HepG2 (cell line): Measurements from ENCODE around the gene ADRM1. TPM values are rescaled to one million over a fixed set of nuclear protein-coding genes. Genes with fewer than 3 reads are reported as not detected.

Experiments used
- DPF2 ChIP-seq: sonication (generic); formaldehyde crosslinking; IDR thresholded peaks from 2 replicates; pipeline ENCODE4 v1.4.0; 2020; ENCODE audit warnings: mild to moderate bottlenecking, low read depth, missing genetic modification reagents, borderline replicate concordance
- FIP1L1 ChIP-seq: fragments of 200-400 bp; formaldehyde crosslinking; IDR thresholded peaks from 2 replicates; pipeline ENCODE4 v1.6.1; 2018; ENCODE audit warnings: low read depth, mild to moderate bottlenecking, low read length, moderate library complexity, borderline replicate concordance; ENCODE audit not compliant: insufficient read depth
- FOXK2 ChIP-seq: fragments of 450-650 bp; IDR thresholded peaks from 2 replicates; pipeline ENCODE4 v1.6.1; 2016
- GATA4 ChIP-seq: sonication (generic); IDR thresholded peaks from 2 replicates; pipeline ENCODE4 v1.6.1; 2016; ENCODE audit warnings: antibody characterized with exemption, low read depth, borderline replicate concordance
- HDAC2 ChIP-seq: sonication (generic); formaldehyde crosslinking; IDR thresholded peaks from 2 replicates; pipeline ENCODE4 v1.4.0; 2020; ENCODE audit warnings: missing genetic modification reagents
- HNRNPL ChIP-seq: fragments of 200-400 bp; formaldehyde crosslinking; IDR thresholded peaks from 2 replicates; pipeline ENCODE4 v1.6.1; 2017; ENCODE audit warnings: mild to moderate bottlenecking, low read depth, low read length
- HOXA7 ChIP-seq: sonication (generic); formaldehyde crosslinking; IDR thresholded peaks from 2 replicates; pipeline ENCODE4 v1.8.1; 2022; ENCODE audit warnings: mild to moderate bottlenecking, missing genetic modification reagents, moderate library complexity
- KDM5B ChIP-seq: sonication (generic); formaldehyde crosslinking; IDR thresholded peaks from 2 replicates; pipeline ENCODE4 v1.4.0; 2020; ENCODE audit warnings: missing genetic modification reagents, mild to moderate bottlenecking, borderline replicate concordance
- NFIB ChIP-seq: sonication (generic); formaldehyde crosslinking; IDR thresholded peaks from 2 replicates; pipeline ENCODE4 v1.9.0; 2021; ENCODE audit warnings: missing genetic modification reagents, mild to moderate bottlenecking, borderline replicate concordance
- NRL ChIP-seq: sonication (generic); formaldehyde crosslinking; IDR thresholded peaks from 2 replicates; pipeline ENCODE4 v1.5.0; 2020; ENCODE audit warnings: missing genetic modification reagents, mild to moderate bottlenecking, moderate library complexity, borderline replicate concordance
- SYNCRIP ChIP-seq: fragments of 200-400 bp; formaldehyde crosslinking; IDR thresholded peaks from 2 replicates; pipeline ENCODE4 v1.6.1; 2018; ENCODE audit warnings: mild to moderate bottlenecking, low read depth, low read length; ENCODE audit not compliant: insufficient read depth
- TRIM24 ChIP-seq: sonication (generic); formaldehyde crosslinking; IDR thresholded peaks from 2 replicates; pipeline ENCODE4 v1.8.0; 2022; ENCODE audit warnings: mild to moderate bottlenecking, missing genetic modification reagents
- UBTF ChIP-seq: sonication (generic); formaldehyde crosslinking; IDR thresholded peaks from 2 replicates; pipeline ENCODE4 v1.4.0; 2020; ENCODE audit warnings: mild to moderate bottlenecking, missing genetic modification reagents
- ZMAT5 ChIP-seq: sonication (generic); formaldehyde crosslinking; IDR thresholded peaks from 2 replicates; pipeline ENCODE4 v1.5.0; 2020; ENCODE audit warnings: mild to moderate bottlenecking, low read depth, missing genetic modification reagents, borderline replicate concordance
- ZNF335 ChIP-seq: sonication (generic); formaldehyde crosslinking; IDR thresholded peaks from 2 replicates; pipeline ENCODE4 v1.4.0; 2020; ENCODE audit warnings: missing genetic modification reagents
- ZNF646 ChIP-seq: sonication (generic); formaldehyde crosslinking; IDR thresholded peaks from 2 replicates; pipeline ENCODE4 v1.9.0; 2021; ENCODE audit warnings: mild to moderate bottlenecking, missing genetic modification reagents
- ZNF784 ChIP-seq: sonication (generic); formaldehyde crosslinking; IDR thresholded peaks from 2 replicates; pipeline ENCODE4 v1.5.1; 2020; ENCODE audit warnings: missing genetic modification reagents, mild to moderate bottlenecking, borderline replicate concordance
- ZNF790 ChIP-seq: sonication (generic); formaldehyde crosslinking; IDR thresholded peaks from 2 replicates; pipeline ENCODE4 v1.8.0; 2022; ENCODE audit warnings: missing genetic modification reagents, mild to moderate bottlenecking, borderline replicate concordance
- ZNF883 ChIP-seq: sonication (generic); formaldehyde crosslinking; IDR thresholded peaks from 2 replicates; pipeline ENCODE4 v1.5.1; 2020; ENCODE audit warnings: mild to moderate bottlenecking, missing genetic modification reagents; ENCODE audit errors: not compliant biosample characterization
- polyA plus RNA-seq, 8 experiments: library from polyadenylated mRNA; depleted of rRNA in 3 of 8; stranded (reverse) in 7 of 8; unstranded in 1 of 8; fragments of >200 nt; fragmentation: Illumina TruSeq in 4 of 8; extraction: Trizol in 4 of 8; gene quantifications; 2 replicates each; pipeline versions ENCODE4 v1.2.1 to v1.2.3, GENCODE V29; 2011 to 2016; ENCODE audit warnings: low read depth in 4 of 8, missing spikeins in 1 of 8, mixed read lengths in 1 of 8; ENCODE audit not compliant: insufficient read depth in 1 of 8
- total RNA-seq, 5 experiments: library from RNA; depleted of rRNA; stranded (reverse); fragments of >200 nt; fragmentation: Illumina TruSeq; extraction: Trizol; gene quantifications; 2 replicates each; pipeline ENCODE4 v1.2.3, GENCODE V29; 2016; ENCODE audit warnings: low read depth in 1 of 5

ADRM1 gene
- total and polyA plus RNA-seq, 2 of the 13 experiments (the other 11 are each of a cell fraction or from before 2014, with no cell fraction given): 92.9 to 154 TPM

GRCh38 chr20:62302341-62303061, at the start of gene ADRM1 (continued):
- TF ChIP-seq ZNF646 (CRISPR knock-in tag) (no peak), NRL (peak; percentile 14; the same call in 1 of the 2 replicates), TRIM24 (no peak), ZNF335 (CRISPR knock-in tag) (no peak; the same call in 1 of the 2 replicates), FOXK2 (peak; percentile 33; the same call in 1 of the 2 replicates), GATA4 (no peak), KDM5B (CRISPR knock-in tag) (peak; percentile 67; the same call in 1 of the 2 replicates), HOXA7 (no peak), SYNCRIP (no peak), ZNF883 (CRISPR knock-in tag) (no peak), DPF2 (CRISPR knock-in tag) (no peak), UBTF (CRISPR knock-in tag) (peak; percentile 68; the same call in 1 of the 2 replicates), ZNF790 (no peak), FIP1L1 (peak; percentile 62; the same call in 1 of the 2 replicates), ZNF784 (CRISPR knock-in tag) (no peak; the same call in 1 of the 2 replicates), HNRNPL (peak; percentile 45; the same call in 1 of the 2 replicates), ZMAT5 (no peak), NFIB (CRISPR knock-in tag) (no peak), HDAC2 (CRISPR knock-in tag) (peak; percentile 91)
